Esophagus squamous epithelium (tissue), 4 donors: ENCODE results near the gene PBX4.

Source experiments
- CTCF ChIP-seq, 6 experiments: fragments of 450-650 bp in 4 of 6; fragments of 200-600 bp in 2 of 6; sonication (generic) in 2 of 6; IDR thresholded peaks; one replicate each; pipeline ENCODE4 v1.5.1; 2016 to 2019; ENCODE audit warnings: antibody characterized with exemption in 6 of 6, mild to moderate bottlenecking in 4 of 6, moderate library complexity in 4 of 6
- POLR2A ChIP-seq, 4 donors: fragments of 450-650 bp; IDR thresholded peaks; one replicate each; pipeline ENCODE4 v1.6.1; 2017; ENCODE audit warnings: antibody characterized with exemption in 4 of 4, mild to moderate bottlenecking in 4 of 4, moderate library complexity in 3 of 4

- no peak for TF ChIP-seq CTCF (IDR thresholded peaks at IDR 0.05)
- no peak for TF ChIP-seq POLR2A (IDR thresholded peaks at IDR 0.05)
Observed at GRCh38 chr19:19633711-19634515, 15.4 kb upstream of the PBX4 start.
